ENCODE measurements around the gene FAM222A. TPM values are rescaled to one million over a fixed set of nuclear protein-coding genes. Genes with fewer than 3 reads are reported as not detected.

The FAM222A gene
- total RNA-seq = 25.7 TPM
- long read RNA-seq, transcript FAM222A-202 (3 exons, 3,294 nt) = major isoform, 19 of 79 reads
- long read RNA-seq, partial matches to known transcripts = 2 of 79 reads
- long read RNA-seq, other reads (novel, unspliced or antisense) = 58 of 79 reads

- peak; percentile 99 for DNase-seq
- intact Hi-C loops (cut with micrococcal nuclease) = no loop called here
- ATAC-seq = peak; percentile 92
Measured at GRCh38 chr12:109713187-109714070, at the start of gene FAM222A. Gene FAM222A, plus strand, starts transcription at chr12:109713825. Its CDS starts 30,322 bp downstream, at chr12:109744147.

DNA sequence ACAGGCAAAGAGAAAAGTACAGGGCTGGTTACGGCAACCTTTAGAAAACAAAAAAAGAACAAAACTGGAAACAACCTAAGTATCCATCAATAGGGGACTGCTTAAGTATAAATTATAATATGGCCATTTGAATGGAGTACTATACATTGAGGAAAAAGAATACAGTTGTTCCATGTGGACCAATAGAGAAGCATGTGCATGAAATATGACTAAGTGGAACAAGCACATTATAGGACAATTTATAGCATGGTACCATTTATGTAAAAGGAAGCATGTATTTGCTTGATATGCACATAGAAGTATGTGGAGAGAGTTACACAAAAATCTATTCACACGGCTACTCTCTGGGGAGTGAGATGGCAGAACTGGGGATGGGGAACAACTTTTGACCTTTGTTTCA, 49.2 kb upstream of the FAM222A start:
- intact Hi-C loops (cut with micrococcal nuclease) = no loop called here
- DNase-seq (no peak), ATAC-seq (no peak)

DNA sequence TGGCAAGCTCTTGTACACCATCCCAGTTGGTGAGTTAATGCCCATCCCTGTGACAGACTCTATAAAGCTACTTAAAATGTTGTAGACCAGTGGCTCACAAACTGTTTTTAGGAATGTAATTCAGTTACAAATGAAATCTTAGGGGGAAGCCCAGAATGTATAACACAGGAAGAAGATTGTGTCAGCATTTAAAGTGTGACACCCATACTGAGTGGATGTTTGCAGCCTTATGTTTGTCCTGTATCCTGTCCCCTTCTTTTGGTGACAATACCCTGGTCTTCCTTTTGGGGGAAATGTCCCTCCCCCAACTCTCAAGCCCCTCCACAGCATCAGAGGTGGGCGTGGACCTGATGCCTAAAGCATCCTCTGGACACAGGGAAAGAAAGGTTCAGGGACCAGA, 47.6 kb upstream of the FAM222A start:
- ATAC-seq (no peak), DNase-seq (no peak)
- intact Hi-C loops (cut with micrococcal nuclease) = no loop called here

- DNase-seq = no peak
- no peak for ATAC-seq
- intact Hi-C loops (cut with micrococcal nuclease) = no loop called here
Measured at GRCh38 chr12:109670731-109671130, 42.9 kb upstream of the FAM222A start.

- DNase-seq (no peak), ATAC-seq (no peak)
- intact Hi-C loops (cut with micrococcal nuclease) = no loop called here
Measured at GRCh38 chr12:109671502-109671901, 42.1 kb upstream of the FAM222A start.

DNA sequence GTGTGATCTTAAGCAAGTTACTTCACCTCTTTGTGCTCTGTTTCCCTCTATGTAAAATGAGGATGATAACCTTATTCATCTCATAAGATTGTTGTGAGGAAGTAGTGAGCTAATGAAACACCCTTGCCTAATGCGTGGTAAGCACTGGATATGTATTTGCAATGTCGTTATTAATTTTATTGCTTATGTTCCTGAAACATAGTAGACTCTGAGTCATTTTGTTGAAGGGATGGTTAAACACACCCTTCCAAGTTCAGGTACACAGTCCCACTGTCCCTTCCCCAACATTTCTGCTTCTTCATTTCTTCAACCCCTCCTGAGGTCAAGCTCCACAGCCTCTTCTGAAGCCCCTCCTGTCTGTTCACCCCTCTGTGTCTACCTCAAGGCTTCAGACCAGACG, 40.2 kb upstream of the FAM222A start:
- ATAC-seq = no peak
- no peak for DNase-seq
- intact Hi-C loops (cut with micrococcal nuclease) = no loop called here

DNA sequence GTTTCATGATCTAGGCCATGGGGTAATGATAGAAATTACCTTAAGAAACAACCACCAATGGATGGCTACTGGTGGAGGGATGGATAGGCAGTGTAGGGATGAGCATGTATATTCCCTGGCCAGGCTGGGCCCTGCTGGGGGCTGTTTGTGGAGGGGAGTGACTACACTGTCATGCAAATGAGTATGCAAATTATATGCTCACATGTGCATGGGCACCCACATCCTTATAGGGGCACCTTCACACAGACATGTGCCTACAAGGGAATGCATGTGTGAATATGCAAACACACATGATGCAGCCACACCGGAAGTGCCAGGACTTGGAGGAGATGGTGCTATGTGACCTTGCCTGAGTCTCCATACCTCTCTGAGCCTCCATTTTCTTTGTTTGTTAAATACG, 39.7 kb upstream of the FAM222A start:
- intact Hi-C loops (cut with micrococcal nuclease) = loop anchor here (2.0 kb wide), 1 partner anchor 59 kb away; no protein-coding TSS in a partner anchor
- DNase-seq (no peak), ATAC-seq (no peak)

DNA sequence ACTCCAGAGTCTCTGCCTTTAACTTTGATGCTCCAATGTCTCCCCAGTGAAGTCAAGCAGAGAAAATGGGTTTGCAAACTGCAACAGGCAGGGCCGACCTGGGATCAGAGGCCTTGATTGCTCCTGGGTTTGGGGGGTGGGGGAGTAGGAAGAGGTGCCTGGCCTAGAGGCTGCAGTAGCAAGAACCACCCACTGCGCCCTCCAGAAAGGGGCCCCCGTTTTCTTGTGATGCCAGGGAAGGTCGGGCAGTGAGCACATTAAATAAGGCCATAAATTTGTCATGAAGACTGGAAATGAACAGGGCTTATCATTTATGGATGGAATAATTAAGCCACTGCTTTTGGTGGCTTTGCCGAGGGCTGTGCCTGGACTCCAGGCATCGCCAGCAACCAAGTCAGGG, 38.2 kb upstream of the FAM222A start:
- no peak for ATAC-seq
- no peak for DNase-seq
- intact Hi-C loops (cut with micrococcal nuclease) = loop anchor here (2.0 kb wide), 1 partner anchor 61 kb away; no protein-coding TSS in a partner anchor

- ATAC-seq (no peak), DNase-seq (no peak)
- intact Hi-C loops (cut with micrococcal nuclease) = no loop called here
Measured at GRCh38 chr12:109677279-109677691, 36.3 kb upstream of the FAM222A start.

DNA sequence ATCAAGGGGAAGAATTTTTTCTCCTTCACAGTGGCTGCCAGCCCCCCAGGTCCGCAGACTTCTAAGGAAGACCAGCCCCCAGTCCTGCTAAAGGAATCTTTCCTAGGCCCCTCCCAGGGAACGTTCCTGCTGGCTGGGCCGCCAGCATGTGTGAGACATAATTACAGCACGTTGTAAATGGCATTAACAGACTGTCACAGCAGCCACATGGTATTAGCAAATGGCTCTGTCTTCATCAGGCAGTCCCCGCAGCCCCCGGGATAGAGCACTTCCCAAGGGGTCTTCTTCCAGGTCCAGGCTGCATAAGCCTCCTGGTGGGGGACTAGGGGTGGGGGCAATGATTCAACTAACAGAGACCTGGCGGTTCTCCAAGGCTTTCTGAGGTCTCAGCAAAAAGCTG, 34.9 kb upstream of the FAM222A start:
- intact Hi-C loops (cut with micrococcal nuclease) = no loop called here
- no peak for ATAC-seq
- no peak for DNase-seq

GRCh38 chr12:109679501-109680263, 33.9 kb upstream of the FAM222A start:
- ATAC-seq = no peak
- no peak for DNase-seq
- intact Hi-C loops (cut with micrococcal nuclease) = no loop called here

GRCh38 chr12:109680264-109681005, 33.2 kb upstream of the FAM222A start:
- ATAC-seq (no peak), DNase-seq (no peak)
- intact Hi-C loops (cut with micrococcal nuclease) = no loop called here

DNA sequence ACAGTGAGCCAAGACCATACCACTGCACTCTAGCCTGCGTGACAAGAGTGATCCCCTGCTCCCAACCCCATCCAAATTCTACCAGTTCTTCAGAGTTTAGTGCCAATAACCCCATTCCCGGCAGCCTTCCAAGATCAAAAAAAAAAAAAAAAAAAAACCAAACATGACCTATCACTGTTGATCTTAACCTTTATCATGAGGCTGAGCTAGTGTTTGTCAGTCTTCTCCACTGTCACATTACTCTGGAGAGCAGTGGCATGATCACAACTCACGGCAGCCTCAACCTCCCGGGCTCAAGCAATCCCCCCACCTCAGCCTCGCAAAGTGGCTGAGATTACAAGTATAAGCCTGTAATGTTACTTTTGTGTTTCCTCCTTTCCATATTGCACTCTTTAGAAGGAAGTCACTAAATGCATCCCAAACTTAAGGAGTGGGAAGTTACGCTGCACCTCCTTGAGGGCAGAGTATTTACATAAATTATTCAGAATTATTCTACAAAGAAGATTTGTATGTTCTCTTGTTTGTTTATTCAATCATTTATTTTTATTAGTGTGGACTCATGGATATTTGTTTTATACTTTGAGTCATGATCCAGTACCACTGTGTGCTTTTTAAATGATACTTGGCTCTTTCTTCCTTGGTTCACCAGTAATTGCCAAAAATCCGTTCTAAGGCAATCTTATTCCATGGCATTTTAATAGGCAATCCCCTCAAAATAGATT, 31.5 kb upstream of the FAM222A start:
- no peak for ATAC-seq
- intact Hi-C loops (cut with micrococcal nuclease) = no loop called here
- no peak for DNase-seq

DNA sequence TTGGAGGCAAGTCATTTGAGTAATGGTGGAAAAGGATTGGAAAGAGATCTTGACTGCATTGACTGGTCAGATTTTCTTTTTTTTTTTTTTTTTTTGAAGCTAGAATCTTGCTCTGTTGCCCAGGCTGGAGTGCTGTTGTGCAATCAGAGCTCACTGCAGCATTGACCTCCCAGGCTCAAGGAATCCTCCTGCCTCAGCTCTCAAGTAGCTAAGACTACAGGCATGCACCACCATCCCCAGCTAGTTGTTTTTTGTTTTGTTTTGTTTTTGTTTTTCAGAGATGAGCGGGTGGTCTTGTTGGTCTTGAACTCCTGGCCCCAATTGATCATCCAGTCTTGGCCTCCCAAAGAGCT, 30.9 kb upstream of the FAM222A start:
- intact Hi-C loops (cut with micrococcal nuclease) = no loop called here
- ATAC-seq (no peak), DNase-seq (no peak)

DNA sequence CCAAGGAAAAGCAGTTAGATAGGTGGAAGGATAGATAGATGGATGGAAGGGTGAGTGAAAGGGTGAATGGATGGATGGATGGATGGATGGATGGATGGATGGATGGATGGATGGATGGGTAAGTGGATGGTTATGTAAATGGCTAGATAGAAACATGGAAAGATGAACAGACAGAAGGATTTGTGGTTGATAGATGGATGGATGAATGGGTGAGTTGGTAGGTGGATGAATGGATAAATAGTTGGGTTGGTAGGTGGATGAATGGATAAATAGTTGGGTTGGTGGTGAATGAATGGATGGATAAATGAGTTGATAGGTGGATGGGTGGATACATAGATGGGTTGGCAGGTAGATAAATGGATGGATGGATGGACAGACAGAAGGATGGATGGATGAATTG, 30.3 kb upstream of the FAM222A start:
- DNase-seq = no peak
- intact Hi-C loops (cut with micrococcal nuclease) = no loop called here
- ATAC-seq = no peak

DNA sequence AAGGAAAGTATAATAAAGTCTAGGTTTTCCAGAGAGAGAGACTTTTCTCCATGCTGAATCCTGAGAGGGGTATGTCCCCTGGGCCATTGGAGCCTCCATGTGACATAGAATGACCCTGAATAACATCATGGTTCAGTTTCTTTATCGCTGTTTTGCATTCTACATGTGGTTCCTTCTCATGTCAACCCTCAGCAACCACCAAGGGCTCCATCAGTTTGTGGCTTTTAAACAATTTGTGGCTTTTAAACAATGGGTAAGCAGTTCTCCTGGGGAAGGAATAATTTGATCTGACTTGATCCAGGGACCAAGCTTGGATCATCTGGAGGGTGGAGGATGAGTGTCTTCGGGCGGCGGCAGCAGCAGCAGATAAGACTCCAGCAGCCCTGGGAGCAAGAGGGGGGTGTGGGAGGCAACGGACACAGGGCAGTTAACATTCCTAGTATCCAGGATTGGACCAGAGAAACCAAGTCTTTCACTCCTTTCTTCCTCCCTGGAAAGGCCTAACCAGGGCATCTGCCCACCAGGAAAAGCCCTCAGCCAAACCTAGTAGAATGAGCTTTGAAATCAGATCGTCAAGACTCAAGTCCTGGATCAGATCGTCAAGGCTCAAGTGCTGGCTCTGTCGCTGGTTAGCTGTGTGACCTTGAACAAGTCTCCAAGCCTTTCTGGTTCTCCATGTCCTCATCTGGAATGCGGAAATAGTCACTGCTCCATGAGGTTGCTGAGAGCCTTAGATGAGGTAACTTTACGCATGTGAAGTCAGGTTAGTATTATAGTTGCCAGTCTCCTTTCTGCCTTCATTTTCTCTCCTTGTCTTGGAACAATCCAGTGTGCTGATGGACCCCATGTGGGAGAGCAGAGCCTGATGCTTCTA, 27.8 kb upstream of the FAM222A start:
- intact Hi-C loops (cut with micrococcal nuclease) = no loop called here
- DNase-seq = no peak
- ATAC-seq = no peak

DNA sequence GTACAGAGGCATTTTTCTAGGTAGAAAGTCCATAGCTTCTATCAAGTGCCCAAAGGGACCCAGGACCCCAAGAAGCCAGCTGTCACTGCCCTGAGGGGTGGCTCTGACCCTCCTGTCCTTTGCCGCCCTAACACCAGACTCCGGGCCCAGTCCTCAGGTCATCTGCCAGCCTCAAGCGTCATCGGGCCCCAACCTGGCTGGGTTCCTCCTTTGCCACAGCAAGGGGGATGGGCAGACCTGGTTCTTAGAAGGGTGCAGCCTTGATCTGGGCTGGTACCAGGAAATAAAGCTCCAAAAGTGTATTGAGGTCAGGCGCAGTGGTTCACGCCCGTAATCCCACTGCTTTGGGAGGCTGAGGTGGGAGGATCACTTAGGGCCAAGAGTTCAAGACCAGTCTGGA, 27.1 kb upstream of the FAM222A start:
- intact Hi-C loops (cut with micrococcal nuclease) = no loop called here
- ATAC-seq = no peak

GRCh38 chr12:109687250-109687649, 26.4 kb upstream of the FAM222A start:
- intact Hi-C loops (cut with micrococcal nuclease) = no loop called here
- DNase-seq (no peak), ATAC-seq (no peak)

More for the DNA sequence above, 27.1 kb upstream of the FAM222A start:
- DNase-seq = no peak
